ENCODE measurements around the gene ZNF189.

- TF ChIP-seq, protein P1, sequence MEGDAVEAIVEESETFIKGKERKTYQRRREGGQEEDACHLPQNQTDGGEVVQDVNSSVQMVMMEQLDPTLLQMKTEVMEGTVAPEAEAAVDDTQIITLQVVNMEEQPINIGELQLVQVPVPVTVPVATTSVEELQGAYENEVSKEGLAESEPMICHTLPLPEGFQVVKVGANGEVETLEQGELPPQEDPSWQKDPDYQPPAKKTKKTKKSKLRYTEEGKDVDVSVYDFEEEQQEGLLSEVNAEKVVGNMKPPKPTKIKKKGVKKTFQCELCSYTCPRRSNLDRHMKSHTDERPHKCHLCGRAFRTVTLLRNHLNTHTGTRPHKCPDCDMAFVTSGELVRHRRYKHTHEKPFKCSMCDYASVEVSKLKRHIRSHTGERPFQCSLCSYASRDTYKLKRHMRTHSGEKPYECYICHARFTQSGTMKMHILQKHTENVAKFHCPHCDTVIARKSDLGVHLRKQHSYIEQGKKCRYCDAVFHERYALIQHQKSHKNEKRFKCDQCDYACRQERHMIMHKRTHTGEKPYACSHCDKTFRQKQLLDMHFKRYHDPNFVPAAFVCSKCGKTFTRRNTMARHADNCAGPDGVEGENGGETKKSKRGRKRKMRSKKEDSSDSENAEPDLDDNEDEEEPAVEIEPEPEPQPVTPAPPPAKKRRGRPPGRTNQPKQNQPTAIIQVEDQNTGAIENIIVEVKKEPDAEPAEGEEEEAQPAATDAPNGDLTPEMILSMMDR (IDR thresholded peaks at IDR 0.05; ENCODE audit: low read depth, low read length) = no peak
- no peak for TF ChIP-seq POLR2A (IDR thresholded peaks at IDR 0.05; ENCODE audit: extremely low read depth, insufficient read length)
- TF ChIP-seq, protein P2, sequence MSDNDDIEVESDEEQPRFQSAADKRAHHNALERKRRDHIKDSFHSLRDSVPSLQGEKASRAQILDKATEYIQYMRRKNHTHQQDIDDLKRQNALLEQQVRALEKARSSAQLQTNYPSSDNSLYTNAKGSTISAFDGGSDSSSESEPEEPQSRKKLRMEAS (IDR thresholded peaks at IDR 0.05; ENCODE audit: low read depth, low read length) = no peak
Measured at GRCh38 chr9:101356619-101357018, 42.0 kb upstream of the ZNF189 start.
